Fibroblast of gingiva (primary cell): ENCODE data around the gene PLSCR5.

Experiments used
- DNase-seq: peaks from one replicate; pipeline ENCODE4 v3.0.0-alpha.2; 2011; ENCODE audit warnings: low read depth

The PLSCR5 gene

DNA sequence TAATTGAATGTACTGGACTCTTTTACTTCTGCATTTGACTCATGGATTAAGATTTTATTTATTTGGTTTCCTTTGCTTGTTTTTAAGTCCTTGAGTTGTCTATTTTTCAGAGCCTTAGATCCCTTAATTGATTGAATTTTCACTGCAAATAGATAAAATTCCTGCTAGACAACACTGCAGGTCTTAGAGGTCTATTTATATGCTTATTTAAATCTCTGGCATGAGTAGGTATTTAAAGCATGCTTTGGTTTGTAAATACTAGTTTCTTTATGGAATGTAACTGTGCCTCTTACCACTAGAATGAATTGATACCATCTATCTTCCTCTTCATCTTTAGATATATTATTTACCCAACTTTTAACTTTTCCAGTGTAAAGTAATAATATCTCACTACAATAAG, 20.0 kb downstream of the PLSCR5 start:
- no peak for DNase-seq

- no peak for DNase-seq
These were observed 23.1 kb downstream of the PLSCR5 start for GRCh38 chr3:146581951-146582467.

- no peak for DNase-seq
These were observed 24.0 kb downstream of the PLSCR5 start for GRCh38 chr3:146581080-146581601.

- DNase-seq, result peak; percentile 59
These were observed 27.5 kb downstream of the PLSCR5 start for GRCh38 chr3:146577662-146578061.

GRCh38 chr3:146575636-146576035, 29.5 kb downstream of the PLSCR5 start:
- DNase-seq, result no peak

DNA sequence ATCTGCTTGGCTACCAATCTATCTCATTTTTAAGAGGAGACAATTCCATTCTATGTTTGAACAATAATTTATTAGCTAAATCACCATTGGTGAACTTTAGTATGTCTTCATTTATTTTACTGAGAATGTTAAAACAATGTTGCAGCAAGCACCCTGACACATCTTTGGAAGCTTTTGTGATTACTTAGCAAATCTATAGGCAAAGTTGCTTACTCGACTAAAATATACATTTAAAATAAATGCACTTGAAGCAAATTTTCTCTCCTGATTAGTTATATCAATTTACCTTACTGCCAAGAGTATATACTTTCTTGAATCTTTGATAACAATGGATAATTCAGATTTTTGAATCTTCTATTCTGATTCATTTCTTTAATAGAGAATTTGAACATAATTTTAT, 31.0 kb downstream of the PLSCR5 start:
- no peak for DNase-seq

DNA sequence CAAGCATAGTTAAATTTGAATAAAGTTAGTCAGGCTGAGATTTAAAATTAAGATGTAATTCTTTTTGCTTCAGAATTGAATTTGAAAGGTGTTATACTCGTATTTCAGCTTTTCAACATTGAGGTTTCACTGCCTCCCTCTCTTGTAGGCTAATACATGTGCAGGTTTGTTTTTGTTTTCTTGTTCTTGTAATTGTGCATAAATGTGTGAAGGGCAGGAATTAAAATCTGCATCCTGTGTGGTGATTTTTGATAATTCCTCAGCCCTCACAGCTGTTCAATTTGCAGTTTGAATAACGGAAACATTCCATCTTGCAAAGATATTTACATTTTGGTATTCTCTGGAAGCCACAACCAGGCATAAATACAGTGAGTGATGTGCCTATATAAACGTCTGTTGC, 35.8 kb downstream of the PLSCR5 start:
- no peak for DNase-seq

GRCh38 chr3:146566138-146566537, 39.0 kb downstream of the PLSCR5 start:
- no peak for DNase-seq

GRCh38 chr3:146561879-146562278, 43.3 kb downstream of the PLSCR5 start:
- no peak for DNase-seq

DNA sequence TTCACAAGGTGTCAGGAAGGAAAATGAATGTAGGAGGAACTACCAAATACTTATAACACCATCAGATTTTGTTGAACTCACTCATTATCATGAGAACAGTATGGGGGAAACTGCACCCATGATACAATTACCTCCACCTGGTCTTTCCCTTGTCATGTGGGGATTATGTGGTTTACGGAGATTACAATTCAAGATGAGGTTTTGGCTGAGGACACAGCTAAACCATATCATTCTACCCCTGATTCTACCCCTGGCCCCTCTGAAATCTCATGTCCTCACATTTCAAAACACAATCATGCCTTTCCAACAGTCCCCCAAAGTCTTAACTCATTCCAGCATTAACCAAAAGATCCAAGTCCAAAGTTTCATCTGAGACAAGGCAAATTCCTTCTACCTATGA, 43.7 kb downstream of the PLSCR5 start:
- no peak for DNase-seq

- no peak for DNase-seq
These were observed 44.5 kb downstream of the PLSCR5 start for GRCh38 chr3:146560678-146561077.

DNA sequence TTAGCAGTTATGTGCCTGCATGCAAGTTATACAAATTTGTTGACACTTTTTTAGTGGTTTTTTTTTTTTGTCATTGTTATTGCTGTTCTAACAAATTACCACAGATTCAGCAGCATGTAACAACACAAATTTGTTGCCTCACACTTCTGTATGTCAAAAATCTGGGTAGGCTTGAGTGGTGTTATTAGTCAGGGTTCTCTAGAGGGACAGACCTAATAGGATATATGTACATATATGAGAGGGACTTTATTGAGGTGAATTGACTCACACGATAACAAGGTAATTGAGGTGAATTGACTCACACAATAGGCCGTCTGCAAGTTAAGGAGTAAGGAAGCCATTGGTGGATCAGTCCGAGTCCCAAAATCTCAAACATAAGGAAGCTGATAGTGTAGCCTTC, 45.8 kb downstream of the PLSCR5 start:
- no peak for DNase-seq

DNA sequence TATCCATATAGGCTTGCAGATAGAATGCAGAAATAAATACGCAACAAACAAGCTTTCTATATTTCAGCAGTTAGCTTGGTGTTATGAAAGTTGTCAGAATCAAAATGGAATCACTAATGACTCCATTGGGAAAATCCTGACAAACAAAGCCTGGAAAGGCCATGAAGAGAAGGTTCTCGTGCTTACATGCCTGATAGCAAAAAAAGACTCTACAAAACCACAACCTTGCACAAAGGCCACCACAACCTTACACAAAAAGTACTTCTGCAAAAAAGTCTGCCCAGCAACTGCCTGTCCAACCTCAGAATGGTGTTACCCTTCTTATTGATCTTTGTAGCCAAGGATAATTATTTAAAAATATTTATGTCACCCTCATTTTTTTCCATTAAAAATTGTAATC, 46.4 kb downstream of the PLSCR5 start:
- DNase-seq, result no peak

GRCh38 chr3:146557745-146558144, 47.4 kb downstream of the PLSCR5 start:
- no peak for DNase-seq

GRCh38 chr3:146555311-146555710, 49.8 kb downstream of the PLSCR5 start:
- DNase-seq, result no peak

DNA sequence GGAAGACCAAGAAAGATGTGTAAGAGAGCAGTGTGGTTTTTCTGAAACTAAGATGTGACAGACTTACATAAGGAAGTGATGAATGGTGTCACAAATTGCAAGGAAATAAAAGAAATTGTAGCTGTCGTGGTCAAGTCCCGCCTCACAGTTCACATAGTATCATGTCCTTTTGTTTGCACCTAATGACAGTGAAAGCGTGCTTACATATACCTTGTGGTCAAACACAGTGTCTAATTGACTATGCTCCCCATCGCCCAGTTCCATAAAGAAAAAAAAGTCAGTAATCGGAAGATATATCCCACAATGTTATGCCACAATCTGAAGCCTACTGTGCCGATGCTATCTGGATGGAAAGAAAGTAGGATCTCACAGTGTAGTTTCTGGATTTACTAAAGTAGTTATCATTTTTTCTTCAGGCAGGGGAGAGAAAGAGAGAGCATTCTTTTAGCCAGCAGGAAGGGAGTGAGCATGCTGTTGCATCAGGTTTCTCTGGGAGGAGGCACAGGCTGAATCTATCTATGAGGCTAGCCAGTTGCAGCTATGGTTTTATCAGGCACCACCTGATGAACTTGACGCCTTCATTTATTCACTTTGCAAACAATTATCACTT, 50.9 kb downstream of the PLSCR5 start:
- DNase-seq, result no peak

- peak; percentile 74 for DNase-seq
These were observed 54.2 kb downstream of the PLSCR5 start for GRCh38 chr3:146550743-146551510.

- DNase-seq, result no peak
These were observed 55.0 kb downstream of the PLSCR5 start for GRCh38 chr3:146550070-146550615.

DNA sequence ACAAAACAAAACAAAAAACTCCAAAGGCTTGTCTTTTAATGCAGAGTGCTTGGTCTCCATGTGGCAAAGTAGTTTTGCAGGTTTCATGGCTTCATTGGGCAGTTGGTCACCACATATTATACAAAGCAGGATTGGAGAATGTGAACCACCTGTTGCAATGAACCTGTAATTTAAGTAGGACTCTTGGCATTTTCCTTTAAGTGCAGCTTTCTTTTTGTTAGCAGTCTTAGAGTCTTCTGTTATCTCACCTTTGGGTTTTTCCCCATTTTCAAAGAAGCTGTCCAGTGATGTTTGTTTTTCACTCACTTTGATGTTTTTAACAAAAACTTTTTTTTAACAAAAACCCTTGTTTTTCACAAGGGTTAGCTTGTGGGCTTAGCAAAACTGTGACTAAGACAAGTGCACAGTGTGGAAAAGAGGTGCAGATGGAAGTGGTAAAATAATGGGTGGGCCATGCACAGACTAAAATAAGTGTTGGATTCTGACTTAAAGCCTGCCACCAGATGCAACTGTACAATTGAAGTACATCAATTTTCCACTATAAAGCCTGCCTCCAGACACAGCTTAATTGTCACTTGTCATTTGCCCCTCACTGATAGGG, 57.8 kb downstream of the PLSCR5 start:
- no peak for DNase-seq

- DNase-seq, result no peak
These were observed 58.7 kb downstream of the PLSCR5 start for GRCh38 chr3:146546366-146546965.

DNA sequence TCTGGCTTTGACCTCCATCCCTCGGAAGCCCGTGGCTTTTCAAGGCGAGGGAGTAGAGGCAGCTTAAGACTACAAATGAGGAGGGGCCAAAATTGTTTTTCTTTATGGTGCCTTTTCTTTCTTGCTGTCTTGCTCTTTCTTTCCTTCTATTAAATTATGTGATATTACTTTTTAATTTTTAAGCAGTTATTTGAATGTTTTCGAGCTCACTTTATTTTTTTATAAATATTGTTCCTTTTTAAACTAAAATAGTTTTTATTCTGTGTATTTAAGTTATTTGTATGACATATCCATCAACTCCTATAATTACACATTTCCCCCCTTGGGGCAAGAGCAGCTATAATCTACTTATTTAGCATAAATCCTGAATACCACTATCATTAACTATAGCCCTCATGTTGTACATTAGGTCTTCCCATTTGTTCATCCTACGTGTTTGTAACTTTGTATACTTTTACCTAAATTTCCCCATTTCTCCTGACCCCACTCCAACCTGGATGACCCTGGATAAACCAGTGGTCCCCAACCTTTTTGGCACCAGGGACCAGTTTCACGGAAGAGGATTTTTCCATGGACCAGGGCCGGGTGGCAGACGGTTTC, 60.1 kb downstream of the PLSCR5 start:
- DNase-seq, result no peak
